Measurements from ENCODE around the gene TRA2A.
A peak's percentile ranks its signal among the peaks of the same experiment; 100 is the strongest.
"Not testable (repeated sequence)": the region's sequence is repeated elsewhere in the genome, so short reads cannot be mapped to it uniquely, and the experiment has no call there.

The TRA2A gene

GRCh38 chr7:23531794-23532489, at the start of gene TRA2A:
Gene TRA2A (minus strand): TSS chr7:23531981. CDS start chr7:23531824, 157 bp downstream.
- DNase-seq: peak; percentile 88

DNA sequence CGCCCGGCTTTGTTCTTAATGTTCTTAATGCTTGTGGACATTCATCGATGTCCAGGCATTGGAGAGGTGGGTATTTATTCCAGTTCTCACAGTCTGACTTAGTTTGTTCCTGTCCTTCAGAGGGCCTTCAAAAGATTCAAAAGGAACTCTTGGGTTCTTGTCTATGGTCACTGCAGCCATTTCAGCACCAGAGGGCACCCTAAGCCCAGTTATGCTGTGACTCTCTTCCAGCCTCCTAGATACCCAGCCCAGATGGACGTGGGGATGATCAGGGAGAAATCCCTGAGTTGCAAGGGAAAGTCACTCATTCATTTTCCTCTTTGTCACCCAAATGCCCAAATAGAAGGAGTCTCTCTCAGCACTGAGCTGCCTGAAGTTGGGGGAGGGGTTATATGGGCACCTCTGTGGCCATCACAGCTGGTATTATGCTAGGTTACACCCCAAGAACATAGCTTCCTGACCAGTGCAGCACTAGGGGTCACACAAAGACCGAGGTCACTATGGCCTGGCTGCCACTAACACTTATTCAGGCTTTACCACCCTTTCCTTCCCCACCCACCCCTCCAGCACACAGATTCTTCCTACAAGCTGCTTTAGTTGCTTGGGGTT, 38.9 kb upstream of the TRA2A start:
- peak; percentile 40 for DNase-seq

DNA sequence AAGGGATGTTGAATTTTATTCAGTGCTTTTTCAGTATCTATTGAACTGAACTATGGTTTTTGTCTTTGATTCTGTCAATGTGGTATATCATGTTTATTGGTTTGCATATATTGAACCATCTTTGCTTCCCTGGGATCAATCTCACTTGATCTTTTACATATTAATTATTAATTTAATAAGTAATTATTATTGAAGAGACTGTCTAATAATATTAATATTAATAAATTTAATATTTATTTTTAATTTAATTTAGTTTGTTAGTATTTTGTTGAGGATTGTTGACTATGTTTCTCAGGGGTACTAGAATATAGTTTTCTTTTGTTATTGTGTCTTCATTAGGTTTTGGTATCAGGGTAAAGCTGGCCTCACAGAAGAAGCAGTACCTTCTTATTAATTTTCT, 26.5 kb upstream of the TRA2A start:
- DNase-seq: no peak

- no peak for DNase-seq
Observed at GRCh38 chr7:23547662-23548061, 15.9 kb upstream of the TRA2A start.

DNA sequence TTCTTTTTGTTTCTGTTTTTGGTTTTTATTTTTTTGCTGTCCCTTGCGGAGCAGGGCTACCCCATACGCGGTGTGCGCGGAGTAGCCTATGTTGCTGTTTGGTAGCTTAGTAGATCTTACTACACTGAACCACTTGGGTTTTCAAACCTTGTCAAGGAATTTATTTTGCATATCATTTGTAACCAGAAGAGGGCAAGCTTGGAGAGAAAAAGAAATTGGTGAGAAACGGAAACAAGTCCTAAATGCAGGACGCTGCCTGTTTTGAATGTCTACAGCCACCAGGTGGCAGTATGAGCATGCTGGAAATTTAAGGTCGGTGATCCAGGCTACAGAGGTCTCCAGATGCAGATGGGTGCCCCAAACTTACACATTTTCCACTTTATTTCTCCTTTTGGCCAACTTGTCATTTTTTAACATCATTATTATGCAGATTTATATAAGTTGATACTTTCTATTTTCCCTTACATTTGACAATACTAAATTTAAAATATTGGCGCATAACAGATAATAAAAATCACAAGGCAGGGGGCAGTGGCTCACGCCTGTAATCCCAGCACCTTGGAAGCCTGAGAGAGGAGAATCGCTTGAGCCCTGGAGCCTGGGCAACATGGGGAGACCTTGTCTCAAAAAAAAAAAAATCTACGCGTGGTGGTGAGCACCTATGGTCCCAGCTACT, 15.3 kb upstream of the TRA2A start:
- peak; percentile 87 for DNase-seq

GRCh38 chr7:23545493-23545892, 13.7 kb upstream of the TRA2A start:
- peak; percentile 43 for DNase-seq

DNA sequence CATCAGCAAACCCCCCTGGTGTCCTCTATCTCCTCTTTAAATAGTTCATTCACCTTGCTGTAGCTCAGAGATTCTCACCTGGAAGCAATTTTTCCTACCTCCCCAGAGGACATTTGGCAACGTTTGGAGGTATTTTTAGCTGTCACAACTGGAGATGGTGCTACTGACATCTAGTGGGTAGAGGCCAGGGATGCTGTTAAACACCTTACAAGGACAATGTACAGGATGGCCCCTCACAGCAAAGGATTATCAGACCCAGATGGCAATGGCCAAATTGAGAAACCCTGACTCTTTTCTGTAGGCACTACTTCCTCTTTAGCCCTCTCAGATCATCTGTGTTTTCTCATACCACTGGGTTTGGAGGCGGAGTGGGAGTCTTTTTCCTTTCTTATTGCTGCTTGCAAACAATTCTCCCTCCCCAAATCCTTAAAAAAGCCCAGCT, 13.2 kb upstream of the TRA2A start:
- DNase-seq: peak; percentile 85

GRCh38 chr7:23542752-23543151, 11.0 kb upstream of the TRA2A start:
- DNase-seq: no peak

- DNase-seq: peak; percentile 63
Observed at GRCh38 chr7:23539494-23539907, 7.7 kb upstream of the TRA2A start.

DNA sequence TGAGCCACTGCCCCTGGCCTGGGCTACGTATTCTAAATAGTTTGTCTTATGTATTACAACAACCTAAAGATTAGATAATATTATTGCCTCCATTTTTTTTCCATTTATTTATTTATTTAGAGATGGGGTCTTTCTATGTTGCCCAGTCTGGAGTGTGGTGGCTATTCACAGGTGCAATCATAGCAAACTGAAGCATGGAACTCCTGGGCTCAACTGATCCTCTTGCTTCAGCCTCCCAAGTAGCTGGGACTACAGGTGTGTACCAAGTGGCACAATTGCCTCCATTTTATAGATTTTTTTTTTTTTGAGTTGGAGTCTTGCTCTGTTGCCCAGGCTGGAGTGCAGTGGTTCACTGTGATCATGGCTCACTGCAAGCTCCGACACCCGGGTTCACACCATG, 6.5 kb upstream of the TRA2A start:
- no peak for DNase-seq

- no peak for DNase-seq
Observed at GRCh38 chr7:23533238-23533604, 1.4 kb upstream of the TRA2A start.

DNA sequence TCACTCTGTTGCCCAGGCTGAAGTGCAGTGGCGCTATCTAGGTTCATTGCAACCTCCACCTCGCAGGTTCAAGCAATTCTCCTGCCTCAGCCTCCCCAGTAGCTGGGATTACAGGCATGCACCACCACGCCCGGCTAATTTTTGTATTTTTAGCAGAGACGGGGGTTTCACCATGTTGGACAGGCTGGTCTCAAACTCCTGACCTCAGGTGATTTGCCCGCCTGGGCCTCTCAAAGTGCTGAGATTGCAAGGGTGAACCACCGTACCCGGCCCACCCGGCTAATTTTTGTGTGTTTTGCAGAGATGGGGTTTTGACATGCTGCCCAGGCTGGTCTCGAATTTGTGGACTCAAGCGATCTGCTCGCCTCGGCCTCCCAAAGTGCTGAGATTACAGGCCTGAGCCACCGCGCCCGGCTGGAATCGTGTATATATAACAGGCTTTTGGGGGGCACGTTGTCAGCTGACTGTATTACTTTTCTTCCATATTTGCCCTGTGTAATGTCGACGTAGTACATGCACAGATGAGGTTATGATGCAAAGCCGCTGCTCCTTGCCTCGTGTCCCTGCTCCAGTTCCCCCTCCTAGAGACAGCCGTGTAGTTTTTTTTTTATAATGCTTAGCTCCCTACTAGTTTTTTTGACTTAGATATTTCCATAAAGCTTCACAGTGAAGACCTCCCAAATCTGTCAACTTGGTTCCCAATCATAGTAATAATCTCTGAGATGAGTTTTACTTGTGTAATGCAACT, 883 bp upstream of the TRA2A start:
- no peak for DNase-seq

GRCh38 chr7:23531050-23531793, 559 bp downstream of the TRA2A start:
- peak; percentile 57 for DNase-seq

DNA sequence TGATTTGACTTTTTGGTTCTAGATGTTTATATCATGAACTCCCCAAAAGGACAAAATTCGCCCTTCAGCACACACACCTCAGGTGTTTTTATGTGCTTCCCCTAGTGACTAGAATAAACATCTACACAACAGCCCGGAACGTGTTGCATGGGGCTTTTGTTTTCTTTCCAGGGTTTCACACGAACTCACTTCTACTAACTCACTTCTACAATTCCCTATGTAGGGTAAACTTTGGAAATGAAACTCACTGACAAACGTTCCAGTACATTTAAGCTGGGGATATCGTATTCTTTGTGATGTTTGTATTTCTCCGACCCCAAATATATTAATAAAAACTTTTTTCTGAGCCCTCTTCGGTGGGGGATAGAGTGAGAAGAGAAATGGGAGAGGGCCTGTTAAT, 1.4 kb downstream of the TRA2A start:
- DNase-seq: peak; percentile 14

DNA sequence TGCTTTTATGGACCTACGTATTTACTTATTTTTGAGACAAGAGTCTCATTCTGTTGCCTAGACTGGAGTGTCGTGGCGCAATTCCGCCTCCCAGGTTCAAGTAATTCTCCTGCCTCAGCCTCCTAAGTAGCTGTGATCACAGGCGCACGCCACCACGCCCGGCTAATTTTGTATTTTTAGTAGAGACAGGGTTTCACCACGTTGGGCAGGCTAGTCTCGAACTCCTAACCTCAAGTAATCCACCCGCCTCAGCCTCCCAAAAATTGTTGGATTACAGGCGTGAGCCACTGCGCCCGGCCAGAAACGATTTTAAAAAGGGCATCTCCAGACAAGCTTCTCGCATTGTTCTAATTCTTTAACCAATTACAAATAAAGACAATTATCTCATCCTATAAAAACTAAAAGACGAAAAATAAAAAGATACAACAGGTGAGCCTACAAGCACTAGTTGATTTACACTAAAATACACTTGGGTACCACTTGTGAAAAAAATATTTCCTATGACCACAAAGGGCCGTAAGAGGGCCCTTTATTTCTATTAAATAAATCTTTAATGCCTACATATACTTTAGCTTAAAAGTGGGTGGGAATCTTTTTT, 2.4 kb downstream of the TRA2A start:
- DNase-seq: no peak

- not testable (repeated sequence) for DNase-seq
Observed at GRCh38 chr7:23525611-23526010, 6.2 kb downstream of the TRA2A start.

GRCh38 chr7:23524473-23524872, 7.3 kb downstream of the TRA2A start:
- no peak for DNase-seq

DNA sequence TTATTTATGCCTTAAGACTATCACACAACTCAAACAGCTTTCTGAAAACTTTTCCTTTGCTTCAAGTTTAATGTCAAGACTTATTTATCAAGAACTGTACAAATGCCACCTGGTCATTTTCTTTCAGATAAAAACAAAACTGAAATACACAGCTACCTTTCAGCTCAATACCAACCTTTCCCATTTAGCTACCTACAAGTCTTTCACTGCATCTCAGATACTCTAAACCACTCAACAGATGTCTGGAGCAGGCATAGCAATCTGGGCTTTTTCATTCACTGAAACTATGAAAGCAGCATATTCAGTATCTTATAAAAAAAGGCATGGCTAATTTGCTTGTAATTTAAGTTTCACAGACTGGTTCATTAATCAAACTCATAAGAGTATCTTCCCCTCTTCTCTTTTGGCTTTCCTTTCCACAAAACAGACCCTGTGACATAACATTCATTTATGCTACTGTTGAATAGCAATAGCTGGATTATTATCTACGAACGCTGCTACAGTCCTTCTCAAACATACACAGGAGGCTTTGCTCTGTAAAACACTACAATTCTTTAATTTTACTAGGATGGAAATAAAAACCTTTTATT, 8.2 kb downstream of the TRA2A start:
- no peak for DNase-seq

DNA sequence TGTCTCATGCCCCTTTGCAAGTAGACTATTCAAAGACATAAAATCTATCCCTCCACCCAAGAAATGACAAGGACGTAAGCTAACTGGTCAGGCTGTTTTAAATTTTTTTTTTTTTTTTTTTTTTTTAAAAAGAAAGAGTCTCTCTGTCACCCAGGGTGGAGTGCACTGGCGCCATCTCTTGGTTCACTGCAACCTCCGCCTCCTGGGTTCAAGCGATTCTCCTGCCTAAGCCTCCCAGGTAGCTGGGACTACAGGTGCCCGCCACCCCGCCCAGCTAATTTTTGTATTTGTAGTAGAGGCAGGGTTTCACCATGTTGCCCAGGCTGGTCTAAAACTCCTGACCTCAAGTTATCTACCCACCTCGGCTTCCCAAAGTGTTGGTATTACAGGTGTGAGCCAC, 11.2 kb downstream of the TRA2A start:
- DNase-seq: no peak

DNA sequence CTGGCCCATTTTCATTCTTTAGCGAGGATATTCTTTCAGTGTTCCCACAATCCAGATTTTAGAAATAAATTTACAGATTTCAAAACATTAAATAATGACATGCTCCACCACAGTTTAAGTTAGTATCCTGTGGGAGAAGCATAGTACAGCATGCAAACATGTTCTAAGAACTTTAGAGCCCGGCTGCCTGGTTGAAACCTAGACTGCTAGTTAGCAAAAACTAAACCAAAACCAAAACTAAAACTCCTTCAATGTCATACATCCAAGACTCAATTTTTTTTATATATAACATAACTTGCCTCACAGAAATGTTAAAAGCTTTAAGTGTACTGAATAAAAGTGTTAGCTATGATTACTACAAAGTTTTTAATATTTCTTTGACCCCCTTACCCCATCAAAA, 17.0 kb downstream of the TRA2A start:
- no peak for DNase-seq

- not testable (repeated sequence) for DNase-seq
Observed at GRCh38 chr7:23513746-23514145, 18.0 kb downstream of the TRA2A start.

GRCh38 chr7:23494009-23494408, 37.8 kb downstream of the TRA2A start:
- no peak for DNase-seq
